RWPE2 (cell line): Measurements from ENCODE around the gene NDUFA11.

Experiments
- ATAC-seq: fragments of 200-7000 bp; cut with Tn5 transposase; 3 replicates; pipeline ENCODE4 v1.9.1; 2021; ENCODE audit warnings: low read depth
- DNase-seq: peaks from one replicate; pipeline ENCODE4 v3.0.0-alpha.2; 2020; ENCODE audit warnings: low spot score
- H3K27ac ChIP-seq: fragments of 450-650 bp; 2 replicates; pipeline ENCODE4 v1.5.1; 2017; ENCODE audit warnings: mild to moderate bottlenecking; ENCODE audit not compliant: poor library complexity, severe bottlenecking
- H3K27me3 ChIP-seq: fragments of 250-450 bp; sonication (Bioruptor Pico); 2 replicates; pipeline ENCODE4 v1.5.1; 2021; ENCODE audit warnings: mild to moderate bottlenecking, moderate library complexity; ENCODE audit not compliant: insufficient read depth, poor library complexity, severe bottlenecking
- H3K36me3 ChIP-seq: fragments of 250-450 bp; sonication (Bioruptor Pico); 2 replicates; pipeline ENCODE4 v1.5.1; 2020; ENCODE audit warnings: low read depth, mild to moderate bottlenecking, moderate library complexity
- H3K4me1 ChIP-seq: fragments of 250-450 bp; sonication (Bioruptor Pico); 2 replicates; pipeline ENCODE4 v1.5.1; 2021; ENCODE audit warnings: mild to moderate bottlenecking, moderate library complexity; ENCODE audit not compliant: insufficient read depth, poor library complexity, severe bottlenecking
- H3K4me3 ChIP-seq: fragments of 250-450 bp; sonication (Bioruptor Pico); 2 replicates; pipeline ENCODE4 v1.5.1; 2021; ENCODE audit warnings: mild to moderate bottlenecking, moderate library complexity; ENCODE audit not compliant: severe bottlenecking
- H3K9me3 ChIP-seq: fragments of 250-450 bp; sonication (Bioruptor Pico); 2 replicates; pipeline ENCODE4 v1.5.1; 2021; ENCODE audit warnings: mild to moderate bottlenecking, moderate library complexity; ENCODE audit not compliant: severe bottlenecking
- CTCF ChIP-seq: fragments of 450-650 bp; IDR thresholded peaks from one replicate; pipeline ENCODE4 v1.5.1; 2017; ENCODE audit warnings: mild to moderate bottlenecking, moderate library complexity; ENCODE audit not compliant: poor library complexity, severe bottlenecking

NDUFA11 gene

GRCh38 chr19:5927441-5927821, 23.8 kb upstream of the NDUFA11 start:
- Histone ChIP-seq H3K4me1 (no peaks in the 10 kb centered on the region), H3K4me3 (no peak overlapping the region), H3K9me3 (no peaks in the 10 kb centered on the region), H3K36me3 (peaks cover 50% of the 10 kb centered on the region), H3K27me3 (no peaks in the 10 kb centered on the region), H3K27ac (no peak overlapping the region)
- ATAC-seq (no peak), DNase-seq (no peak)
- no peak for TF ChIP-seq CTCF

- ATAC-seq (no peak), DNase-seq (no peak)
- no peak for TF ChIP-seq CTCF
- Histone ChIP-seq H3K27me3 (no peaks in the 10 kb centered on the region), H3K4me3 (no peak overlapping the region), H3K9me3 (no peaks in the 10 kb centered on the region), H3K36me3 (peaks cover 44% of the 10 kb centered on the region), H3K27ac (no peak overlapping the region), H3K4me1 (no peaks in the 10 kb centered on the region)
Measured at GRCh38 chr19:5926641-5927440, 23.3 kb upstream of the NDUFA11 start.

- H3K9me3 ChIP-seq, result no peaks in the 10 kb centered on the region
- DNase-seq (no peak), ATAC-seq (no peak)
- no peak for TF ChIP-seq CTCF
- peaks cover 43% of the 10 kb centered on the region for H3K36me3 ChIP-seq
- no peak overlapping the region for H3K27ac ChIP-seq
- H3K4me1 ChIP-seq, result no peaks in the 10 kb centered on the region
- no peaks in the 10 kb centered on the region for H3K27me3 ChIP-seq
- H3K4me3 ChIP-seq, result no peak overlapping the region
Measured at GRCh38 chr19:5925830-5926427, 22.3 kb upstream of the NDUFA11 start.

DNA sequence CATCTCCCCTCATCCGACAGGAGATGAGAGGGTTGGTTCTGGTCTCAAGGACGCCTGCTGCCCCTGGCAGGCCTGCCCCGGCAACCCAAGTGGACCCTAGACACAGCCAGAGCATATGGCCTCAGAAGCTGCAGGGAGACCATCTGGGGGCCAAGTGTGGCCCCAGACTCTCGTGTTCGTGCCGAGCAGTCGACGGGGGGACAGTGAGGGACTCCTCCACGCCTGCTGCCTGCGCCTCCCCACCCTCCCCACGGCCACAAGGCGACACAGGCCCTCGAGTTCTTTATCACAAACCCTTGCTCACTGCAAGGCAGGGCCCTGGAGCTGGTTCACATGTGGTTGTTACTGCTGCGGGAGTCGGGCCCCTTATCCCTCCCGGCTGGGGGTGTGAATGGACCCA, 19.8 kb upstream of the NDUFA11 start:
- no peak for TF ChIP-seq CTCF
- Histone ChIP-seq H3K27me3 (no peaks in the 10 kb centered on the region), H3K4me1 (no peaks in the 10 kb centered on the region), H3K27ac (no peak overlapping the region), H3K9me3 (no peaks in the 10 kb centered on the region), H3K36me3 (peaks cover 48% of the 10 kb centered on the region), H3K4me3 (no peak overlapping the region)
- ATAC-seq (no peak), DNase-seq (no peak)

DNA sequence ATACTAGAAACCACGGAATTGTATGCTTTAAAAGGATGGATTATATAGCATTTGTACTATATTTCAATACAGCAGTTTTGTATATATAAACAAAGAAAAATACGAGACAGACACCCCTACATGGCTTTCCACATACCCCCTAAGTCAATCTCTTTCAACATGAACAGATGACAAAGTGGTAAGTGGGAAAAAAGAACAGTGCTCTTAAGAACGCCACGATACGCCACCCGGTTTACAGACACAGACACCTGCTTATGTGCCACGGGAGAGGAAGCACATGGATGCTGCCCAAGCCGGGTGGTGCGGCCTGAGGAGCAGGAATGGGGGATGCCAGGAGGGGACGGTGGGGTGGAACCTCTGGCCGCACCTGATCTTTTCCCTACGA, 18.6 kb upstream of the NDUFA11 start:
- Histone ChIP-seq H3K4me3 (no peak overlapping the region), H3K36me3 (peaks cover 40% of the 10 kb centered on the region), H3K4me1 (no peaks in the 10 kb centered on the region), H3K27ac (no peak overlapping the region), H3K27me3 (no peaks in the 10 kb centered on the region), H3K9me3 (no peaks in the 10 kb centered on the region)
- ATAC-seq (no peak), DNase-seq (no peak)
- TF ChIP-seq CTCF, result no peak
